ENCODE data around the gene CRYGB.
"Not testable (repeated sequence)": the region's sequence is repeated elsewhere in the genome, so short reads cannot be mapped to it uniquely, and the experiment has no call there.

CRYGB gene

DNA sequence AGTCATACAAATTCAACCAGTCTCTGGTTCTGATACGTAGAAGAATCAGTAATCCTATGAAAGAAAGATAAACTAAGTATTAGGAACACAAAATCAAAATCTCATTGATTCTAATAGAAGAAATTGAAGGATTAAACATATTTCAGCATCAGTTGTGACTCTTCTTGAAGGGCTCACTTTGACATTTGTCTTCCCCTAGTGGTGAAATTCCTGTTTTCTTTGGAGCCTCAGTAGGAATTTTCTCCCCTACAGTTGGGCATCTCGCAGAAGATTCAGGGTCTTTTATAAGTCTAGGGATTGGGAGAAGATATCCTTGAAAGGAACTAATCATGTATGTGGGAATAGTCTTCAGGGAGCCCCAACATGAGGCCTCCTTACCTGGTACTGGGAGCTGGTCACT is 2.8 kb upstream of the CRYGB start:
- DNase-seq: no peak

DNA sequence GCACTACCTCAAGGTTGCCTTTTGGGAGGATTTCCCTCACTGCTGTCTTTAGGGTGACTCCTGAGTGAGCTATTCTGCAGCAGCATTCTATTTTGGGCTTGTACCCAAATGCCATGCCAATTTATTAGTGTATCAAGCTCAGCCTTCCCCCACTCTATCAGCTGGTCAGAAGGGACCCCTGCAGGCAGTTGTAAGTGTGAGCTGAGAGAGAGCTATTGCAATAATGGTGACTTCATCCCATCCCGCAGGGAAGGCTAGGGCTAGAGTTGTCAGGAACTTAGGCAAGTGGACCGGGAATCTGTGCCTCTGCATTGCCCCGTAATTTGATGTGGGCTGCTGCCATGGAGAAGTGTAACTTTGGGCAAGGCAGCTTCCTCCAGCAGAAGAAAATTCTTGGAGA is 1.8 kb upstream of the CRYGB start:
- no peak for DNase-seq

GRCh38 chr2:208147008-208147407 is 1.1 kb upstream of the CRYGB start:
- no peak for DNase-seq

DNA sequence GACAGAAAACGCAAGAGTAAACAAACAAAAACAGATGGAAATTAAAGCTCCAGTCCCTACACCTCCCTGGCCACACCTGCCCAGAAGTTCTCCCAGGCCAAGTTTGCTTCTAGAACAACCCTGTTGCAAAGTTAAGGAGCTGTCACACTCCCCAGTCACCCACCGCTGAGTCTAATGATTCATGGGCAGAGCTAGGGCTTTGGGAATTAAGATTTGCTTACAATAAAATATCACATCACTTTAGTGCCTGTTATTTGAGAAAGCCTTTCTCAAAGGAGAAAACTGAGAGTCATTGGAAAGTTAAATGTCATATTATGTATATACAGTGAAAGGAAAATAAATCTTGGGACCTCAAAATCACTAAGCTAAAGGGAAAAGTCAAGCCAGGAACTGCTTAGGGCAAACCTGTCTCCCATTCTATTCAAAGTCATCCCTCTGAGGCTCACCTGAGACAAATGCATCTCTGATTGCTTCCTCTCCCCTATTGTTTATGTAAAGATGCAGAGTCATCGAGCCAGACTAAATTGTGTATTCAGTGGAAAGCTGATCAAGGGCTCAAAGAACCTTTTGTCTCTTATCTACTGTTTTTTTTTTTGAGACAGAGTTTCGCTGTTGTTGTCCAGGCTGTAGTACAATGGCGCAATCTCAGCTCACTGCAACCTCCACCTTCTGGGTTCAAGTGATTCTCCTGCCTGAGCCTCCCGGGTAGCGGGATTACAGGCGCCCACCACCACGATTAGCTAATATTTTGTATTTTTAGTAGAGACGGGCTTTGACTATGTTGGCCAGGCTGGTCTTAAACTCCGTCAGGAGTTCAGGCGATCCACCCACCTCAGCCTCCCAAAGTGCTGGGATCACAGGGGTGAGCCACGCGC is 2.8 kb downstream of the CRYGB start:
- no peak for DNase-seq

DNA sequence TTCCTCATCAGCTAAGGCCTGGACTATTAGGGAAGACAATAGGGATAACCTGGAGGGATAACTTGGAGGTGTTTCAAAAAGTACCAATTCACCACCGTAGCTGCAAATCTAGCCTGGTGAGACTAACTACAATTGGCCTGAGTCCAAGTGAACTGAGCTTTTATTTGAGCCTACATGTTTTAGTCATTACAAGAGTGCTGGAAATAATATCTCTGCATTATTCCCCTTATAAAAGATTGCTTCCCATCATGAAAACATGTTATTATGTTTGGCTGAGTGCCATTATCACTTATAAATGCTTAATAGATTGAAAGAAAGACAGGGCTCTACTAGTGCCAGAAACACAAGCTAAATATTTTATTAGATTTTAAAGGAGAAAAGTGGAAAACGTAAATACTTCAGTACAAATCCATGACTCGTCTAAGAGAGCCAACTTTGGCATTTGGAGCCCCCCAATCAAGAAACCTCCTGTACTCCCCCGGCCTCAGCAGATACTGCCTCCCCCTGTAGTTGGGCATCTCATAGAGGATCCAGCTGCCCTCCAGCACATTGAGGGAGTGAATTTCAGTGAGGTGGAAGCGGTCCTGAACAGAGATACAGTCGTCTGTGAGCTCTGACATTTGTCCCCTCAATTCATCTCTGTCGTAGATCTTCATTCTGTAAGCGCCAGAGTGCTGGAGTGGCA is 3.6 kb downstream of the CRYGB start:
- DNase-seq: no peak

- no peak for DNase-seq
Observed at GRCh38 chr2:208139447-208139846, 6.5 kb downstream of the CRYGB start.

- not testable (repeated sequence) for DNase-seq
Observed at GRCh38 chr2:208138334-208138733, 7.6 kb downstream of the CRYGB start.

DNA sequence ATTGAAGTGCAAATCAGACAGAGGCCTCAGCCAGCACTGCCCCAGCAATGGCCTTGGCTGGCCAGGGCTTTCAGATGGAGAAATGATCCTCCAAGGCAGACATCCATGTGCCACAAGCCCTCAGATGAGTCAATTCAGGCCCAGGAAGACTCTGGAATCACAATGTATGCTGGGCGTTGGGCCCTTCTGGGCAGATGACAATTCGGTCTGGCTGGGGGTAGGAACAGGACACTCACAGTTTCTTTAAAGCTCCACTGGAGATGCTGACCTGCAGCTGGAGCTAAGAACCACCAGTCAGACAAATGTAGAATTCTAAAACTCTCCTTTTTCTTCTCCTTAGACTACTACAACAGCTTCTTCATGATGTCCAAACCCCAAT is 9.3 kb downstream of the CRYGB start:
- no peak for DNase-seq

GRCh38 chr2:208135794-208136715 is 9.9 kb downstream of the CRYGB start:
- no peak for DNase-seq

GRCh38 chr2:208134928-208135586 is 10.9 kb downstream of the CRYGB start:
- DNase-seq: no peak

DNA sequence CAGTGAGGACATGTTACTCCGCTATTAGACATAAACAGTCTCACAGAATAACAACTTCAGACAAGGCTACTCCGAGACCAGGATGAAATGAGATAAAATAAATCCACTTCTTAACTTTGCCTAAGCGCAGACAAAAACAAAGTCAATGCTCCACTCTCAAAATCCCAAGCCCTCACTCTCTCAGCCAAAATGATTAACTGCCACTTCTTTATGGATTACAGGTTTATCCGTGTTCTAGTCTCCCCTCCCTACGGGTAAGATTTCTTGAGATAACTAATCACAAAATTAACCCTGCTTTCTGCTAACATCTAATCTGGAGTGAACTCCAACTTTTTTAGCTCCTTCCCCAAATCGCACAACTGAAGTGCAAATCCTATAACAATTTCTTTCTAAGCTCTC is 15.2 kb downstream of the CRYGB start:
- no peak for DNase-seq

DNA sequence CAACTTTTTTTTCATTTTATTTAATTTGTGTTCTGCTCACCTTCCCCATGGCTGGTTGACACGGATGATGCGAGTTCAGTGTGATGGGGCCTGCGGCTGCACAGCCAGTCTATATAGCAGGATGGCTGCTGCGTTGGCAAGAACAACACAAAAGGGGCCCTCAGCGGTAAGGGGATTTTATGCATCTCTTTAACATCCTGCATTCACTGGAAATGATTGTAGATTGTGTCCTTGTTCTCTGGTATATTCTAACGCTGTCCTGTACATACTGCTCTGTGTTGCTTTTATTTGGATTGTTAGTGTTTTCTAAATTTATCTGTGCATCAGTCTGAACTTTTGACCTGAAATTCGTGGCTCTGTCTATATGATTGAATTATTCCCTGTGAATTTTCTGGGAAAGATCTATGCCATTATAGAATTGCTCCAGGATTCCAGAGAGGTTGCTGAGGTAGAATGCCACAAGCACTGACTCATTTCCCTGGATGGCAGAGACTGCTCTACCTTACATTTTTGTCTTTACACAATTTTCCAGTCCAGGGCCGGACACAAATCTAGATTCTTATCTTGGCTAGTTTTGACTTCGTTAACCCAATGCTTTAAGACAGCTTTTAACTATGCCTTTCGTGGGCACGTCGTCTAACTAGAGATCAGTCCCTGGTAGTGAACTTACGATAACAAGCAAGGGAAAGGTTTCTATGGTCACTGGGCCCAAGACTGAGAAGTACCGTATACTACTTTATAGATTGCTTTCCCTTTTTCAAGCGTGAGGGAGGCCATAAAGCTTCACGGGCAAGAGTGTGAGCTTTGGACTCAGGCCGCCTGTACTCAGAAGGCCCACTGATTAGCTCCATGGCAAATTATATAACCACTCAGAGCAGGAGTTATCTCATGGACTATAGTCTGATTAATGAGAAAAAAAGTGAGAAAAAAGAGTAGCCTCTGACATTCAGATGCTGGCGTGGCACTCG is 15.9 kb downstream of the CRYGB start, which contains the start of gene CRYGC:
TSS of gene CRYGC (minus strand) at position 85 of the 968 bp plus-strand sequence. CDS start at position 49, 36 bp downstream.
- DNase-seq: no peak

- DNase-seq: no peak
Observed at GRCh38 chr2:208128136-208128535, 17.8 kb downstream of the CRYGB start.

DNA sequence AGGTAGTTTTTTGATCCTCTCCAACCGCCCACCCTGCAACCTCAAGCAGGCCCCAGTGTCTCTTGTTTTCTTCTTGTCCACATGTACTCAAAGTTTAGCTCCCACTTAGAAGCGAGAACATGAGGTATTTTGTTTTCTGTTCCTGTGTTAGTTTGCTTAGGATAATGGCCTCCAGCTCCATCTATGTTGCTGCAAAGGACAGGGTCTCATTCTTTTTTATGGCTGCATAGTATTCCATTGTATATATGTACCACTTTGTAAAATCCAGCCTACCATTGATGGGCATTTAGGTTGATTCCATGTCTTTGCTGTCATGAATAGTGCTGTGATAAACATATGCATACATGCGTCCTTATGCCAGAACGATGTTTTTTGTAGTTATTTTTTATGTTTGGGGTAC is 18.9 kb downstream of the CRYGB start:
- DNase-seq: no peak

- DNase-seq: no peak
Observed at GRCh38 chr2:208125251-208125650, 20.7 kb downstream of the CRYGB start.

DNA sequence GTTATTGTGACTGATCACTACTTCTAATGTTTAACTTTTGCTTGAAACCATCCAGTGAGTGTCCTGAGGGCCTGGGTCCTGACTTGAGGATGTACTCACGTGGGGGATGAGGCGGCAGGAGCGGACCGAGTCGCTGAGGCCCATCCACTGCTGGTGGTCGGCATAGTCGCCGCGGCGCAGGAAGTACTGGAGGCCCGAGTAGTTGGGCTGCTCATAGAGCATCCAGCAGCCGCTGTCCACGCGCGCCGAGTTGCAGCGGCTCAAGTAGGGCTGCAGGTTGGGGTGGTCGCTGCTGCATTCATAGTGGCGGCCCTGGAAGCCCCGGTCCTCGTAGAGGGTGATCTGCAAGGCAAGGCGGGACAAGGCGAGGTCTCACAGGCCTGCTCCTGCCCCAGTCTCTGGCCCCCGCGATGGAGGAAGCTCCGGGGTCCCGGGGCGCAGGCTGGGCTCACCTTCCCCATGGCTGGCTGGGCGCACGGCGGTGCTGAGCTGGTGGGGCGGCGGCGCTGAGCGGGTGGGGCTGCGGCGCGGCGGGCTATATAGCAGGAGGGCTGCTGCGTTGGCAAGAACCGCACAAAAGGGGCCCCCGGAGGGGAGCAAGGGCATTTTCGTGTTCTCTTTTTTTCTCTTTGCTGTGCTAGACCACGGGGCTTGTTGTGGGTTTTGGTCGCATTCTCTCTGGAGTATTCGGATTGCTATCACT is 21.8 kb downstream of the CRYGB start, which contains the start of gene CRYGD:
TSS of gene CRYGD (minus strand) at position 512 of the 703 bp plus-strand sequence. CDS start at position 461, 51 bp downstream.
- DNase-seq: not testable (repeated sequence)

- no peak for DNase-seq
Observed at GRCh38 chr2:208122248-208122647, 23.7 kb downstream of the CRYGB start.

GRCh38 chr2:208118918-208119317 is 27.0 kb downstream of the CRYGB start:
- no peak for DNase-seq

GRCh38 chr2:208117390-208117789 is 28.6 kb downstream of the CRYGB start:
- not testable (repeated sequence) for DNase-seq

- no peak for DNase-seq
Observed at GRCh38 chr2:208112969-208113368, 33.0 kb downstream of the CRYGB start.

Data from DMS 273 treated with DMSO at 0.1 percent for 48 hours (cell line).